Astrocyte (in vitro differentiated cells and primary cell): ENCODE results near the gene ZFP91.
A peak's percentile ranks its signal among the peaks of the same experiment; 100 is the strongest.

ENCODE experiments used
- EZH2 ChIP-seq: IDR thresholded peaks from 2 replicates; pipeline ENCODE4 v1.6.1; 2012; ENCODE audit warnings: mild to moderate bottlenecking, low read length, inconsistent platforms; ENCODE audit not compliant: insufficient read depth
- TF ChIP-seq, protein P1 (sequence below): IDR thresholded peaks from 2 replicates; pipeline ENCODE4 v1.5.1; 2011; ENCODE audit warnings: low read depth, mild to moderate bottlenecking, inconsistent platforms, low read length, moderate library complexity; ENCODE audit not compliant: insufficient read depth

DNA sequence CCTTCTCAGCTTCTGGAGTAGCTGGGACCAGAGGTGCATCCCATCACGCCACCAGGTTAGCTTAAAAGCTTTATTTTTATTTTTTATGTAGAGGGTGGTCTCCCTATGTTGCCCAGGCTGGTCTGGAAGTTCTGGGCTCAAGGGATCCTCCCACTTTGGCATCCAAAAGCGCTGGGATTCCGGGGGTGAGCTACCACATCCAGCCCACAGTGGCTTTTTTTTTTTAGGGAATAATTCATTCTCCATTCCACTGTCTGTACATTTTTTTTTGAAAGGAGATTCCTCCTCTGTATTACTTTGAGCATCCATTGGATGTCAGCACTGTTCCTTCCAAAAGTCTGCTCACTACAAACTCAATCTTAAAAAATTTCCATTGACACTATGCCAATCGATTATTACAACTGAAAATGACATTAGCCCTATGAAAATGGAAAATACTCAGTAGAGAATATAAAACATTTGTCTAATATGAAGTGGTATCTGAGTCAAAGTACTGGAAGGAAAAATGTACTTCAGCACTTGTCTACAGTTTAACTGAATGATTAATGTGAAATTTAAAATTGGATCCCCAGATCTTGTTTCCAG lies 1.9 kb upstream of the ZFP91 start:
- TF ChIP-seq, protein P1, sequence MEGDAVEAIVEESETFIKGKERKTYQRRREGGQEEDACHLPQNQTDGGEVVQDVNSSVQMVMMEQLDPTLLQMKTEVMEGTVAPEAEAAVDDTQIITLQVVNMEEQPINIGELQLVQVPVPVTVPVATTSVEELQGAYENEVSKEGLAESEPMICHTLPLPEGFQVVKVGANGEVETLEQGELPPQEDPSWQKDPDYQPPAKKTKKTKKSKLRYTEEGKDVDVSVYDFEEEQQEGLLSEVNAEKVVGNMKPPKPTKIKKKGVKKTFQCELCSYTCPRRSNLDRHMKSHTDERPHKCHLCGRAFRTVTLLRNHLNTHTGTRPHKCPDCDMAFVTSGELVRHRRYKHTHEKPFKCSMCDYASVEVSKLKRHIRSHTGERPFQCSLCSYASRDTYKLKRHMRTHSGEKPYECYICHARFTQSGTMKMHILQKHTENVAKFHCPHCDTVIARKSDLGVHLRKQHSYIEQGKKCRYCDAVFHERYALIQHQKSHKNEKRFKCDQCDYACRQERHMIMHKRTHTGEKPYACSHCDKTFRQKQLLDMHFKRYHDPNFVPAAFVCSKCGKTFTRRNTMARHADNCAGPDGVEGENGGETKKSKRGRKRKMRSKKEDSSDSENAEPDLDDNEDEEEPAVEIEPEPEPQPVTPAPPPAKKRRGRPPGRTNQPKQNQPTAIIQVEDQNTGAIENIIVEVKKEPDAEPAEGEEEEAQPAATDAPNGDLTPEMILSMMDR: peak; percentile 48
- TF ChIP-seq EZH2: no peak
